ENCODE data around the gene TNNT3. TPM values are rescaled to one million over a fixed set of nuclear protein-coding genes. Genes with fewer than 3 reads are reported as not detected.

Gene TNNT3
- total RNA-seq, 1 donor from 2014 or later: 1.3 TPM

DNA sequence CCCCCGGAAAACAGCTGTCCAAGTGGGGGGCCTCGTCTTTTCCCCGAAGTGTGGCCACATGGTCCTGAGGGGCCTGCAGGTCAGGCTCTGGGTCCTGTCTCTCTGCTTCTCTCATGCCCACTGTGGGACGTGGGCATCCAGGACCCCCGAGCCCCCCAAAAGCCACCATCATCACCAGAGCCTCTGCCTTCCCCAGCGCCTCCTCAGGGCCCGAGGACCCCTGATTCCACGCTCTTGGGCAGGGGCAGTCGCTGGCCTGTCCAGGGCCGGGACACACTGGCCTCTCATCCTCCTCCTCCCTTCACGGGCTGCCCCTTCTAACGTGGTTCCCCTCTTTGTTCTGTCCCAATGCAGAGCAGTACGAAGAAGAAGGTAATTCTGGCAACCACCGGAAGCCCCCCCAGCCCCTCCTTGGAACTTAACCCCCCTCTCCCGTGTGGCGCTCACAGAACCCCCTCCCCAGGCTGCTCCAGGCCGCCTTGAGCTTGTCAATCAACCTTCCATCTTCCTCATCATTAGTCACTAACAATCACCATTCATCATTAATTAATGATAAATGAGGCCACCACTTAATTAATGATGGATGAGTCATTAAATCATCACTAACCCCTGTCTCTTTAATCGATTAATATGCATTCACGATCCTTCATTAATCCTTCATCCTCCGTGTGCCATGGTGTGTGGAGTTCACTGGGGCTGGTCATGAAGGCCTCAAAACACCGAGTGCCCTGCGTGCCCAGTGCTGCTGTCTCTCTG lies 3.9 kb downstream of the TNNT3 start:
- no peak overlapping the region for H3K4me3 Mint-ChIP-seq (ENCODE audit: unreplicated experiment)
- DNase-seq (ENCODE audit: low spot score): peak; percentile 47
- H3K27ac Mint-ChIP-seq (ENCODE audit: unreplicated experiment): no peak overlapping the region
- H3K36me3 Mint-ChIP-seq (ENCODE audit: low read depth): no peaks in the 10 kb centered on the region
- TF ChIP-seq, protein P1, sequence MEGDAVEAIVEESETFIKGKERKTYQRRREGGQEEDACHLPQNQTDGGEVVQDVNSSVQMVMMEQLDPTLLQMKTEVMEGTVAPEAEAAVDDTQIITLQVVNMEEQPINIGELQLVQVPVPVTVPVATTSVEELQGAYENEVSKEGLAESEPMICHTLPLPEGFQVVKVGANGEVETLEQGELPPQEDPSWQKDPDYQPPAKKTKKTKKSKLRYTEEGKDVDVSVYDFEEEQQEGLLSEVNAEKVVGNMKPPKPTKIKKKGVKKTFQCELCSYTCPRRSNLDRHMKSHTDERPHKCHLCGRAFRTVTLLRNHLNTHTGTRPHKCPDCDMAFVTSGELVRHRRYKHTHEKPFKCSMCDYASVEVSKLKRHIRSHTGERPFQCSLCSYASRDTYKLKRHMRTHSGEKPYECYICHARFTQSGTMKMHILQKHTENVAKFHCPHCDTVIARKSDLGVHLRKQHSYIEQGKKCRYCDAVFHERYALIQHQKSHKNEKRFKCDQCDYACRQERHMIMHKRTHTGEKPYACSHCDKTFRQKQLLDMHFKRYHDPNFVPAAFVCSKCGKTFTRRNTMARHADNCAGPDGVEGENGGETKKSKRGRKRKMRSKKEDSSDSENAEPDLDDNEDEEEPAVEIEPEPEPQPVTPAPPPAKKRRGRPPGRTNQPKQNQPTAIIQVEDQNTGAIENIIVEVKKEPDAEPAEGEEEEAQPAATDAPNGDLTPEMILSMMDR (IDR thresholded peaks at IDR 0.05): no peak
- peaks cover 2% of the 10 kb centered on the region for H3K4me1 Mint-ChIP-seq (ENCODE audit: low read depth)
- no peaks in the 10 kb centered on the region for H3K27me3 Mint-ChIP-seq (ENCODE audit: low read depth)
- H3K9me3 Mint-ChIP-seq (ENCODE audit: low read depth): no peaks in the 10 kb centered on the region

DNA sequence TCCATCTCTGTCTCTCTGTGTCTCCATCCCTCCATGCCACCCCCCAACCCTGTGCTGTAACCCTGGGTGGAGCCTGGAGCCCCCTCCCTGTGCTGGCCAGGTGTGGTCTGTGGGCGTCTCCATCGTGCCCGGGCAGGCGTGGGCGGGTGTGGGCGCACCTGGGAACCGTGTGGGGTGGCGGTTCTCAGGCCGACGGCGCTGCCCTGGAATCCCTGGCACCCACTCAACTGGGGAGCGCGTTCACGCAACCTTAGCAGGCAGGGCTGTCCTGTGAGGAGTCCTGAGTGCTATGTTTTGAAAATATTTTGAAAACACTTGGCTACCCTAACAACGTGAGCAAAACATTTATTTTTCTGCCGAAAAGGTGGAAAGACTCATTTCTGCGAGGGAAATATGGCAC lies 4.7 kb downstream of the TNNT3 start:
- H3K9me3 Mint-ChIP-seq (ENCODE audit: low read depth): no peaks in the 10 kb centered on the region
- H3K27ac Mint-ChIP-seq (ENCODE audit: unreplicated experiment): no peak overlapping the region
- no peak overlapping the region for H3K4me3 Mint-ChIP-seq (ENCODE audit: unreplicated experiment)
- H3K4me1 Mint-ChIP-seq (ENCODE audit: low read depth): peaks cover 2% of the 10 kb centered on the region
- no peaks in the 10 kb centered on the region for H3K27me3 Mint-ChIP-seq (ENCODE audit: low read depth)
- DNase-seq (ENCODE audit: low spot score): peak; percentile 68
- TF ChIP-seq, protein P1 (IDR thresholded peaks at IDR 0.05): no peak
- H3K36me3 Mint-ChIP-seq (ENCODE audit: low read depth): no peaks in the 10 kb centered on the region

DNA sequence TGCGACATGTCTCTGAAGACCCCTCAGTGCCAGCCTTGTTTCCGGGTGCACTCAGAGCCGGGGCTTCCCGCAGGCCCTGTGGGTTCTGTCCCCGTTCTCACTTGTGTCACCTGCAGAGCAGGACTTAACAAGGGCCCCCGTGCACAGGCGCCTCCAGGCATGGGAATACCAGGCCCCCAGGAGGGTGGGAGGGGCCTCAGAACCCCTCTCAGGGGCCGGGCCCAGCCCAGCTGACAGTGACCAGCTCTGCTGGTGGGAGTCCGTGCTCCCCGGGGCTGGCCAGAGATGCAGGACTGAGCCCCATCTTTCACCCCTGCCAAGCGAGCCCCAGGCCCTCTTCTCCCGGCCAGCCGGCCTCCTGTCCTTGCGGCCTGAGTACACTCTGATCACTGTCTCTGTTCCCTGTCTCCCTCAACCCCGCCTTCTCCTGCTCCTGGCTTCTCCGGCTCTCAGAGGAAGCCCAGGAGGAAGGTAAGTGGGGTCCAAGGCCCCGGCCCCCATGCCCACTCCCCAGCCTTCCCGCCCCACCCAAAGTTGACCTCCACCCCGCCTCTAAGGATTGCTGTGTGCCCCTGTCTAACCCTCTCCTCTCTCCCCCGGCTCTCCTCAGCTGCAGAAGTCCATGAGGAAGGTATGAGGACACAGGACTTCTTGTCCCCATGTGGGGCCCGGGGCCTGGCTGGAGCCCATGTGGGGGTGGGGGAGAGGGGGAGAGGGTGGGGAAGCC lies 5.3 kb downstream of the TNNT3 start:
- no peaks in the 10 kb centered on the region for H3K27me3 Mint-ChIP-seq (ENCODE audit: low read depth)
- TF ChIP-seq, protein P1 (IDR thresholded peaks at IDR 0.05): no peak
- H3K9me3 Mint-ChIP-seq (ENCODE audit: low read depth): no peaks in the 10 kb centered on the region
- H3K27ac Mint-ChIP-seq (ENCODE audit: unreplicated experiment): no peak overlapping the region
- no peaks in the 10 kb centered on the region for H3K4me1 Mint-ChIP-seq (ENCODE audit: low read depth)
- H3K4me3 Mint-ChIP-seq (ENCODE audit: unreplicated experiment): no peak overlapping the region
- H3K36me3 Mint-ChIP-seq (ENCODE audit: low read depth): no peaks in the 10 kb centered on the region
- peak; percentile 68 for DNase-seq (ENCODE audit: low spot score)

DNA sequence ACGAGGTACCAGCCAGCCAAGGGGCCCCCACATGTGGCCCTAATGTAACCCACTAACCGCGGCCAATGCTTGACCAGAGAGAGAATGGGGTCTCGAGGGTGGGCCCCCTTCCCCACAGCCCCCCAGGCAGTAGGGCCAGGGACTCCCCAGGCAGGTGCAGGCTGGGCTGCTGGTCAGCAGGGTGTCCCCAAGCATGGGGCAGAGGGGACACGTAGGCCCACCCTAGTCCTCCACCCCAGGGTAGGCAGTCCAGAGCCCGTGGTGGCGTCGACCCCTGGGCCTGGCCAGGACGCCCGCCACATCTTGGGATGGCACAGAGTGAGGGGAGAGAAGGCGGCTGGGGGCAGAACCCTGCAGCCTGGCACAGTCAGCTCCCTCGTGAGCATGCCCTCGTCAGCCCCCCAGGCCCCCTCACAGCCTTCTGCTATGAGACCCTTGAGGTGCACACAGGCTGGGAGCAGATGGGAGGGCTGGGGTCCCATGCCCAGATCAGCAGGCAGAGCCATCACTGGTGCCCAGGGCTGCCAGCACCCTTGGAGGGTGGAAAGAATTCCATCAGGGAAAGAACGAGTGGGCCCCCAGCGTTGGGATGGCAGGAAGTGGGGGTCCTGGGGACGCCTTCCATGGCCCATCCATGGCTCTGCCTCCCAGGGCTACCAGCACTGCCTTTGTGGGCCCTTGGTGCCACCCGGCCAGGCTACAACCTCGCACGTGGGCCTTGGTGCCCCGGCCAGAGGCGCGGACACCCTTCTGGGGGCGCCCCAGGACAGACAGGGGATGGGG lies 6.1 kb downstream of the TNNT3 start:
- H3K27ac Mint-ChIP-seq (ENCODE audit: unreplicated experiment): no peak overlapping the region
- H3K36me3 Mint-ChIP-seq (ENCODE audit: low read depth): no peaks in the 10 kb centered on the region
- peak; percentile 80 for DNase-seq (ENCODE audit: low spot score)
- no peaks in the 10 kb centered on the region for H3K27me3 Mint-ChIP-seq (ENCODE audit: low read depth)
- H3K4me1 Mint-ChIP-seq (ENCODE audit: low read depth): no peaks in the 10 kb centered on the region
- H3K9me3 Mint-ChIP-seq (ENCODE audit: low read depth): no peaks in the 10 kb centered on the region
- H3K4me3 Mint-ChIP-seq (ENCODE audit: unreplicated experiment): no peak overlapping the region
- TF ChIP-seq, protein P1 (IDR thresholded peaks at IDR 0.05): no peak
